Transverse colon (tissue), 4 donors: ENCODE data around the gene LRRIQ3. TPM values are rescaled to one million over a fixed set of nuclear protein-coding genes. Genes with fewer than 3 reads are reported as not detected.

Experiments used
- DNase-seq: peaks from one replicate; pipeline ENCODE4 v3.0.0-alpha.2; 2019
- H3K27ac ChIP-seq, 4 donors: fragments of 200-600 bp; sonication (generic); 2 replicates each; pipeline ENCODE4 v1.5.1; 2016 to 2018; ENCODE audit warnings: inconsistent platforms in 4 of 4
- H3K27me3 ChIP-seq: fragments of 200-600 bp; sonication (generic); 2 replicates; pipeline ENCODE4 v1.5.1; 2017; ENCODE audit warnings: inconsistent platforms
- H3K36me3 ChIP-seq, 4 donors: fragments of 200-600 bp; sonication (generic); 2 replicates each; pipeline ENCODE4 v1.5.1; 2017 to 2019; ENCODE audit warnings: inconsistent platforms in 4 of 4
- H3K4me1 ChIP-seq, 4 donors: fragments of 200-600 bp; sonication (generic); 2 replicates each; pipeline ENCODE4 v1.5.1; 2017 to 2020; ENCODE audit warnings: inconsistent platforms in 4 of 4
- H3K4me3 ChIP-seq, 4 donors: fragments of 200-600 bp; sonication (generic); 1 replicate in 1 of 4; 2 replicates in 3 of 4; pipeline versions ENCODE4 v1.5.1 to v1.6.1; 2017 to 2019; ENCODE audit warnings: inconsistent platforms in 4 of 4
- H3K9me3 ChIP-seq, 2 donors: fragments of 200-600 bp; sonication (generic); 2 replicates each; pipeline ENCODE4 v1.5.1; 2017 to 2019; ENCODE audit warnings: inconsistent platforms in 2 of 2
- CTCF ChIP-seq, 5 experiments: fragments of 200-600 bp in 3 of 5; fragments of 450-650 bp in 2 of 5; sonication (generic) in 3 of 5; IDR thresholded peaks; 1 replicate in 2 of 5; 2 replicates in 3 of 5; pipeline ENCODE4 v1.5.1; 2016 to 2017; ENCODE audit warnings: antibody characterized with exemption in 5 of 5, inconsistent platforms in 3 of 5, mild to moderate bottlenecking in 2 of 5, moderate library complexity in 1 of 5
- EP300 ChIP-seq: sonication (generic); formaldehyde crosslinking; IDR thresholded peaks from one replicate; pipeline ENCODE4 v1.6.1; 2017; ENCODE audit warnings: antibody characterized with exemption, low read depth
- POLR2A ChIP-seq: fragments of 450-650 bp; IDR thresholded peaks from one replicate; pipeline ENCODE4 v1.6.1; 2016; ENCODE audit warnings: antibody characterized with exemption, mild to moderate bottlenecking, moderate library complexity
- POLR2AphosphoS5 ChIP-seq, 3 donors: sonication (generic); formaldehyde crosslinking; IDR thresholded peaks; one replicate each; pipeline ENCODE4 v1.6.1; 2016; ENCODE audit warnings: antibody characterized with exemption in 3 of 3
- WGBS, 2 donors: methylation state at CpG; one replicate each; pipeline ENCODE4 v1.1.5; 2018; ENCODE audit warnings: low coverage in 1 of 2; 5-methylcytosine and 5-hydroxymethylcytosine counted together
- in situ Hi-C, 4 donors: fragments of 200-750 bp; cut with MboI; loops; one replicate each; pipeline versions ENCODE4 v1.15.0 to v1.15.1; 2017; ENCODE audit warnings: low sequenced_read_pairs in 3 of 4, low pct_ligation_motif_present in 1 of 4, low pct_unique_long_range_greater_than_20kb in 1 of 4
- intact Hi-C: fragments of 100-400 bp; cut with DNase I; formaldehyde crosslinking; loops from one replicate; pipeline ENCODE4 v1.15.1; 2023; ENCODE audit warnings: low total_unique reads
- total RNA-seq, 4 donors: library from RNA; depleted of rRNA; stranded (reverse); fragments of >200 nt; gene quantifications; one replicate each; pipeline ENCODE4 v1.1.0, GENCODE V29; 2016

Gene LRRIQ3
- total RNA-seq, 4 donors from 2014 or later = 0.55 TPM; not detected in 3

- Histone ChIP-seq H3K27me3 (no peaks in the 10 kb centered on the region), H3K4me3 (no peak overlapping the region), H3K4me1 (no peaks in the 10 kb centered on the region), H3K27ac (no peak overlapping the region), H3K9me3 (no peaks in the 10 kb centered on the region), H3K36me3 (no peaks in the 10 kb centered on the region)
- intact Hi-C loops (loop anchor here (5.0 kb wide), 1 partner anchor 1003 kb away; no protein-coding TSS in a partner anchor), in situ Hi-C loops (no loop called here)
- DNase-seq = no peak
- no peak for TF ChIP-seq POLR2A
- 24 to 45% methylated on average over 3 to 4 of the region's 4 CpGs for WGBS, 2 donors
These were observed 192.4 kb downstream of the LRRIQ3 start for GRCh38 chr1:74005533-74005932.

- DNase-seq = no peak
- Histone ChIP-seq H3K36me3 (no peaks in the 10 kb centered on the region), H3K27ac (no peak overlapping the region), H3K9me3 (no peaks in the 10 kb centered on the region), H3K4me1 (no peaks in the 10 kb centered on the region), H3K4me3 (no peak overlapping the region), H3K27me3 (no peaks in the 10 kb centered on the region)
- TF ChIP-seq EP300 (no peak), POLR2AphosphoS5 (IDR thresholded peaks at IDR 0.05) (no peak), POLR2A (no peak), CTCF (IDR thresholded peaks at IDR 0.05) (no peak)
- intact Hi-C loops = no loop called here
- in situ Hi-C loops = no loop called here
These were observed 194.2 kb downstream of the LRRIQ3 start for GRCh38 chr1:74003806-74004205.

GRCh38 chr1:73998348-73998959 is 199.5 kb downstream of the LRRIQ3 start:
- WGBS, 2 donors = 7 to 10% methylated on average over 2 of the region's 2 CpGs
- no peak for TF ChIP-seq POLR2A
- peak in 4 of 5 experiments; percentile 23 to 40 (median 32) for TF ChIP-seq CTCF (IDR thresholded peaks at IDR 0.05)
- Histone ChIP-seq H3K9me3 (no peaks in the 10 kb centered on the region), H3K36me3 (no peaks in the 10 kb centered on the region), H3K4me3 (no peak overlapping the region), H3K4me1 (no peaks in the 10 kb centered on the region), H3K27ac (no peak overlapping the region), H3K27me3 (no peaks in the 10 kb centered on the region)
- no peak for DNase-seq
- intact Hi-C loops (no loop called here), in situ Hi-C loops (no loop called here)

GRCh38 chr1:73980324-73981040 is 217.5 kb downstream of the LRRIQ3 start:
- H3K9me3 ChIP-seq = no peaks in the 10 kb centered on the region
- in situ Hi-C loops = no loop called here
- no peak for DNase-seq
- no peak overlapping the region for H3K4me3 ChIP-seq
- no peak overlapping the region for H3K27ac ChIP-seq
- 29 to 30% methylated on average over 3 of the region's 3 CpGs for WGBS, 2 donors
- intact Hi-C loops = no loop called here
- no peaks in the 10 kb centered on the region for H3K36me3 ChIP-seq
- H3K27me3 ChIP-seq = no peaks in the 10 kb centered on the region
- TF ChIP-seq EP300 (no peak), CTCF (IDR thresholded peaks at IDR 0.05) (no peak), POLR2A (no peak), POLR2AphosphoS5 (IDR thresholded peaks at IDR 0.05) (no peak)
- H3K4me1 ChIP-seq = no peaks in the 10 kb centered on the region

- DNase-seq = no peak
- intact Hi-C loops (no loop called here), in situ Hi-C loops (no loop called here)
- H3K27me3 ChIP-seq = no peaks in the 10 kb centered on the region
- no peaks in the 10 kb centered on the region for H3K36me3 ChIP-seq
- WGBS, 2 donors = 78 to 86% methylated on average over 2 of the region's 2 CpGs
- H3K9me3 ChIP-seq = no peaks in the 10 kb centered on the region
- TF ChIP-seq CTCF (IDR thresholded peaks at IDR 0.05) = no peak
- H3K4me1 ChIP-seq = no peaks in the 10 kb centered on the region
- H3K4me3 ChIP-seq = no peak overlapping the region
- no peak overlapping the region for H3K27ac ChIP-seq
These were observed 218.3 kb downstream of the LRRIQ3 start for GRCh38 chr1:73979684-73980083.
